GM13976 (cell line): Measurements from ENCODE around the gene FGFR1OP2.

Experiments
- DNase-seq: peaks from one replicate; pipeline ENCODE4 v3.0.0; 2012; ENCODE audit warnings: low spot score
- in situ Hi-C: fragments of 300-500 bp; cut with MboI; formaldehyde crosslinking; loops from one replicate; pipeline ENCODE4 v1.12.0; 2022; ENCODE audit warnings: low sequenced_read_pairs, mixed read lengths, inconsistent platforms; ENCODE audit not compliant: unreplicated experiment
- TF ChIP-seq, protein P1 (sequence below): IDR thresholded peaks from 2 replicates; pipeline ENCODE4 v1.5.1; 2012; ENCODE audit warnings: borderline replicate concordance, mild to moderate bottlenecking; ENCODE audit not compliant: insufficient read depth; ENCODE audit errors: extremely low read depth, missing control alignments, control extremely low read depth

The FGFR1OP2 gene

DNA sequence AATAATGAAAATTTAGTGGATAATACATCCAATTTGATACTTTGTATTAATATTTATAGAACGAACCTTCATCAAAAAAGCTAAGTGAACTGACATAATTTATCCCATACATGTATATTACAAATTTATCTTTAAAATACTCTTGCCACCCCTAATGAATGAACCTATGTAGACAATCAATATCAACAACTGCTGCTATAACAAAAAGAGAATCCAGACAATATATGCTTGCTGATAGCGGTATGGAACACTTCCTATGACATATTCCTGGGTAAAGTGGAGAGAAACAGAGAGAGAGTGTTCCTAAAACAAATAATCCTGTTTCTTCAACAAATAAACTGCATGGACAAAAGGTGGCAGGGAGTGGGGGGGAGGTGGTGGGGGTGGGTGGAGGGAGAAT is 44.6 kb downstream of the FGFR1OP2 start:
- no peak for DNase-seq
- TF ChIP-seq, protein P1, sequence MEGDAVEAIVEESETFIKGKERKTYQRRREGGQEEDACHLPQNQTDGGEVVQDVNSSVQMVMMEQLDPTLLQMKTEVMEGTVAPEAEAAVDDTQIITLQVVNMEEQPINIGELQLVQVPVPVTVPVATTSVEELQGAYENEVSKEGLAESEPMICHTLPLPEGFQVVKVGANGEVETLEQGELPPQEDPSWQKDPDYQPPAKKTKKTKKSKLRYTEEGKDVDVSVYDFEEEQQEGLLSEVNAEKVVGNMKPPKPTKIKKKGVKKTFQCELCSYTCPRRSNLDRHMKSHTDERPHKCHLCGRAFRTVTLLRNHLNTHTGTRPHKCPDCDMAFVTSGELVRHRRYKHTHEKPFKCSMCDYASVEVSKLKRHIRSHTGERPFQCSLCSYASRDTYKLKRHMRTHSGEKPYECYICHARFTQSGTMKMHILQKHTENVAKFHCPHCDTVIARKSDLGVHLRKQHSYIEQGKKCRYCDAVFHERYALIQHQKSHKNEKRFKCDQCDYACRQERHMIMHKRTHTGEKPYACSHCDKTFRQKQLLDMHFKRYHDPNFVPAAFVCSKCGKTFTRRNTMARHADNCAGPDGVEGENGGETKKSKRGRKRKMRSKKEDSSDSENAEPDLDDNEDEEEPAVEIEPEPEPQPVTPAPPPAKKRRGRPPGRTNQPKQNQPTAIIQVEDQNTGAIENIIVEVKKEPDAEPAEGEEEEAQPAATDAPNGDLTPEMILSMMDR: no peak
- in situ Hi-C loops: no loop called here

DNA sequence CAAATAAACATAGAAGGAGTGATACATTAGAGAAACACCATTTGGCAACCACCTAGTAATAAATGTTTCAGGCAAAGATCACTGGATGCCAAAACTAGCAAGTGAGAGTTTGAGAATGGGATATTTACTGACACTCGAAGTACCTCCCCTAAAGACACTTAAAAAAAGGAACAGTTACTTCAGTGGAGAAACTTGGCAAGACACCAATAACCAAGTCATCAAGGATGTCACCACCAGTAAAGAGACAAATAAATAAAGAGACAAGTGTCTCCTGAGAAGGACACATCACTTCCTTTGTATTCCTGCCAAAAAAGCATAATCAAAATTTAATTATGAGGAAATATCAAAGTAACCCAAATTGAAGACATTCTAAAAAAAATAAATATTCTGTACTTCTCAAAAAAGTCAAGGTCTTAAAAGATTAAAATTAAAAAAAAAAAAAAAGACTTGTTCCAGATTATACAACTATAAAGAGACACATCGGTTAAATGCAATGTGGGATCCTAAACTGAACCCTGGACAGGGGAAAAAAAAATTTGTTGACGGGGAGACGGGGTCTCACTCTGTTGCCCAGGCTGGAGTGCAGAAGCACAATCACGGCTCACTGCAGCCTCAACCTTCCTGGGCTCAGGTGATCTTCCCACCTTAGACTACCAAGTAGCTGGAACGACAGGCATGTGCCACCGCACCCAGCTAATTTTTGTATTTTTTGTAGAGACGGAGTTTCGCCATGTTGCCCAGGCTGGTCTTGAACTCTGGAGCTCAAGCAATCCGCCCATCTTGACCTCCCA is 49.6 kb downstream of the FGFR1OP2 start:
- in situ Hi-C loops: no loop called here
- DNase-seq: peak; percentile 28
- TF ChIP-seq, protein P1: no peak

DNA sequence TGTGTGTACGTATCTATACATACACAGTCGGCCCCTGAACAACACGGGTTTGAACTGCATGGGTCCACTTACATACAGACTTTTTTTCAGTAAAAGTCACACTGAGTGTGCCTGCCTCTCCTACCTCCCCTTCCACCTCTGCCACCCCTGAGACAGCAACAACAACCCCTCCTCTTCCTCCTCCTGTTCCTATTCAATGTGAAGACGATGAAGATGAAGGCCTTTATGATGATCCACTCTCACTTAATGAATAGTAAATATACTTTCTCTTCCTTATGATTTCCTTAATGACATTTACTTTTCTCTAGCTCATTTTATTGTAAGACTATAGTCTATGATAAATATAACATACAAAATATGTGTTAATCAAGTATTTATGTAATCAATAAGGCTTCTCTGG is 50.4 kb downstream of the FGFR1OP2 start:
- TF ChIP-seq, protein P1: no peak
- DNase-seq: no peak
- in situ Hi-C loops: no loop called here

DNA sequence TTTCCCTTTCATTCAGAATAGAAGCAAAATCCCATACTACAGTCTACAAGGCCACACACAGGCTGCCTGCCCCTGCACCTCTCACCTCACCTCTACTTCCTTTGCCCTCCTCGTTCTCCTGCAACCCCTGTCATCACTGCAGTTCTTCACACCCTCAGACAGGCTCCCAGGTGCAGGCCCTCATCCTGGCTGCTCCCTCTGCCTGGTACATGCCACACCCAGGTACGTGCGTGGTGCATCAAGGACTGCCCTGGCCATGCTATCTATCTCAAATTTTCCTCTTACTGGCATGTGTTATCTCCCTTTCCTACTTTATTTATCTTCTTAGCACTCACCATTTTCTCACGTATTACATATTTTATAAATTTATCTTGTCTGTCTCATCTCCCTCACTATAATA is 51.6 kb downstream of the FGFR1OP2 start:
- TF ChIP-seq, protein P1: no peak
- DNase-seq: no peak
- in situ Hi-C loops: no loop called here

DNA sequence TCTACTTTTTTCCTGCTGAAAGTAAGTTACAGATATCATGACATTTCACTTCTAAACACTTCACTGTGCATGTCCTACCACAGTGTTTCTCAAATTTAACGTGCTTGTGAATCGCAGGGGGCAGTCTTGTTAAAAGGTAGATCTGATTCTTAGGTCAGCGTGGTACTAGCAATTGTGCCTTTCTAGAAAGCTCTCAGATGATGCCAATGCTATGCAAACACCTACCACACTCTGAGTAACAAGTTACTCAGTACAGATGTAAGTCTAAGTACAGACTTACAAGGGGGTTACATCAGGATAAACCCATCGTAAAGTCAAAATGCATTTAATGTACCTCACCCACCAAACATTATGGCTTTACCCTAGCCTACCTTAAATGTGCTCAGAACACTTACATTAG is 53.6 kb downstream of the FGFR1OP2 start:
- TF ChIP-seq, protein P1: no peak
- no peak for DNase-seq
- in situ Hi-C loops: no loop called here

DNA sequence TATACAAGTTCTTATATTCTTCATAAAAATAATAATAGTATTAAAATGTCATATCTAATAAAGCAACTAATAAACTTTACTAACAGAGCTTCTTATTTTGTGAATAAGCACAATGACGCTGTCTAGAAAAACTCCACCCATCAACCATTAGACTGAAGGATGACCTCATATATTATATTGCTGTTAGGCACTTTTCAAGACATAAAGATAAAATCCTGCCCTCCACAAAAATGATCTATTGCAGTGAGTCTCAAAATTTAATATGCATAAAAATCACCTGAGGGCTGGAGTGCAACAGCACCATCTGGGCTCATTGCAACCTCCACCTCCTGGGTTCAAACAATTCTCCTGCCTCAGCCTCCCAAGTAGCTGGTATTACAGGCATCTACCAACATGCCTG is 55.8 kb downstream of the FGFR1OP2 start:
- TF ChIP-seq, protein P1: no peak
- in situ Hi-C loops: no loop called here
- DNase-seq: no peak
